Vagina (tissue), 2 donors: ENCODE measurements around the gene NSMCE1. TPM values are rescaled to one million over a fixed set of nuclear protein-coding genes. Genes with fewer than 3 reads are reported as not detected.
"Not testable (repeated sequence)": the region's sequence is repeated elsewhere in the genome, so short reads cannot be mapped to it uniquely, and the experiment has no call there.

Experiments
- DNase-seq, 2 donors: peaks; one replicate each; pipeline ENCODE4 v3.0.0-alpha.2; 2017; ENCODE audit errors: extremely low spot score in 2 of 2
- H3K27ac ChIP-seq: fragments of 200-600 bp; sonication (generic); one replicate; pipeline ENCODE4 v1.5.1; 2019
- H3K27me3 ChIP-seq: fragments of 200-600 bp; sonication (generic); one replicate; pipeline ENCODE4 v1.5.1; 2019
- H3K36me3 ChIP-seq, 2 donors: fragments of 200-600 bp; sonication (generic); one replicate each; pipeline ENCODE4 v1.5.1; 2017 to 2019
- H3K4me1 ChIP-seq: fragments of 200-600 bp; sonication (generic); one replicate; pipeline ENCODE4 v1.5.1; 2019
- H3K4me3 ChIP-seq, 2 donors: fragments of 200-600 bp; sonication (generic); 1 replicate in 1 of 2; 2 replicates in 1 of 2; pipeline ENCODE4 v1.5.1; 2016 to 2019
- H3K9me3 ChIP-seq: fragments of 200-600 bp; sonication (generic); one replicate; pipeline ENCODE4 v1.5.1; 2019
- CTCF ChIP-seq, 3 experiments: fragments of 450-650 bp in 2 of 3; fragments of 200-600 bp in 1 of 3; sonication (generic) in 1 of 3; IDR thresholded peaks; one replicate each; pipeline ENCODE4 v1.5.1; 2017 to 2019; ENCODE audit warnings: antibody characterized with exemption in 3 of 3, mild to moderate bottlenecking in 2 of 3, moderate library complexity in 2 of 3
- POLR2A ChIP-seq, 2 donors: fragments of 450-650 bp; IDR thresholded peaks; one replicate each; pipeline ENCODE4 v1.6.1; 2017; ENCODE audit warnings: antibody characterized with exemption in 2 of 2, mild to moderate bottlenecking in 2 of 2, moderate library complexity in 2 of 2
- POLR2AphosphoS5 ChIP-seq, 2 donors: sonication (generic); formaldehyde crosslinking; IDR thresholded peaks; one replicate each; pipeline ENCODE4 v1.9.0; 2017; ENCODE audit warnings: antibody characterized with exemption in 2 of 2, mild to moderate bottlenecking in 2 of 2, low read depth in 1 of 2; ENCODE audit not compliant: insufficient read depth in 1 of 2
- intact Hi-C: fragments of 100-400 bp; cut with DNase I; formaldehyde crosslinking; loops from one replicate; pipeline ENCODE4 v1.15.1; 2023
- total RNA-seq: library from RNA; depleted of rRNA; stranded (reverse); fragments of >200 nt; gene quantifications from one replicate; pipeline ENCODE4 v1.2.3, GENCODE V29; 2016

Gene NSMCE1
- total RNA-seq, 1 donor from 2014 or later: 24.6 TPM

- no peak for TF ChIP-seq POLR2AphosphoS5 (IDR thresholded peaks at IDR 0.05; ENCODE audit: insufficient read depth in 1 of 2, low read depth in 1 of 2)
- no peak for TF ChIP-seq CTCF (IDR thresholded peaks at IDR 0.05)
- no peak for TF ChIP-seq POLR2A (IDR thresholded peaks at IDR 0.05)
- no peak overlapping the region for H3K4me3 ChIP-seq
- peaks cover 6% of the 10 kb centered on the region for H3K4me1 ChIP-seq
- H3K9me3 ChIP-seq: no peaks in the 10 kb centered on the region
- intact Hi-C loops: no loop called here
- no peak overlapping the region for H3K27ac ChIP-seq
- no peaks in the 10 kb centered on the region for H3K36me3 ChIP-seq
- no peaks in the 10 kb centered on the region for H3K27me3 ChIP-seq
- peak in 1 of 2 donors; percentile 70 for DNase-seq
Observed at GRCh38 chr16:27273670-27274423, 5.3 kb upstream of the NSMCE1 start.

- TF ChIP-seq CTCF (IDR thresholded peaks at IDR 0.05) (no peak), POLR2A (IDR thresholded peaks at IDR 0.05) (no peak), POLR2AphosphoS5 (IDR thresholded peaks at IDR 0.05; ENCODE audit: insufficient read depth in 1 of 2, low read depth in 1 of 2) (no peak)
- DNase-seq: no peak
- Histone ChIP-seq H3K27ac (no peak overlapping the region), H3K27me3 (no peaks in the 10 kb centered on the region), H3K9me3 (no peaks in the 10 kb centered on the region), H3K4me1 (peaks cover 6% of the 10 kb centered on the region), H3K36me3 (no peaks in the 10 kb centered on the region), H3K4me3 (no peak overlapping the region)
- intact Hi-C loops: no loop called here
Observed at GRCh38 chr16:27273330-27273669, 4.7 kb upstream of the NSMCE1 start.

- H3K36me3 ChIP-seq, H3K4me3 ChIP-seq, DNase-seq, H3K27ac ChIP-seq, intact Hi-C loops, H3K27me3 ChIP-seq, H3K9me3 ChIP-seq: not testable (repeated sequence)
- H3K4me1 ChIP-seq: peaks cover 12% of the 10 kb centered on the region
Observed at GRCh38 chr16:27272697-27273096, 4.1 kb upstream of the NSMCE1 start.

- no peak overlapping the region for H3K4me3 ChIP-seq
- peak in 1 of 2 donors; percentile 56 for DNase-seq
- H3K27me3 ChIP-seq: no peaks in the 10 kb centered on the region
- intact Hi-C loops: no loop called here
- TF ChIP-seq POLR2AphosphoS5 (IDR thresholded peaks at IDR 0.05; ENCODE audit: insufficient read depth in 1 of 2, low read depth in 1 of 2): no peak
- TF ChIP-seq POLR2A (IDR thresholded peaks at IDR 0.05): no peak
- TF ChIP-seq CTCF (IDR thresholded peaks at IDR 0.05): no peak
- H3K27ac ChIP-seq: no peak overlapping the region
- H3K4me1 ChIP-seq: peaks cover 17% of the 10 kb centered on the region
- no peaks in the 10 kb centered on the region for H3K36me3 ChIP-seq
- H3K9me3 ChIP-seq: no peaks in the 10 kb centered on the region
Observed at GRCh38 chr16:27272076-27272475, 3.5 kb upstream of the NSMCE1 start.

GRCh38 chr16:27270349-27270748 is 1.8 kb upstream of the NSMCE1 start:
- peak in 1 of 2 donors; percentile 77 for DNase-seq
- Histone ChIP-seq H3K4me1 (peaks cover 17% of the 10 kb centered on the region), H3K27ac (no peak overlapping the region), H3K36me3 (no peaks in the 10 kb centered on the region), H3K4me3 (no peak overlapping the region), H3K27me3 (no peaks in the 10 kb centered on the region), H3K9me3 (no peaks in the 10 kb centered on the region)
- TF ChIP-seq CTCF (IDR thresholded peaks at IDR 0.05) (no peak), POLR2A (IDR thresholded peaks at IDR 0.05) (no peak), POLR2AphosphoS5 (IDR thresholded peaks at IDR 0.05; ENCODE audit: insufficient read depth in 1 of 2, low read depth in 1 of 2) (no peak)
- intact Hi-C loops: no loop called here
